ENCODE results near the gene TUBA4B.

The TUBA4B gene

GRCh38 chr2:219213026-219213415, 40.0 kb upstream of the TUBA4B start:
- ChIA-PET CTCF (interaction anchor here (0.9 to 17.2 kb wide), 11 partner anchors 15 to 141 kb away, joined by 3 to 238 read pairs (median 15); partner anchors contain the start of genes ANKZF1, ATG9A, CNPPD1 and GLB1L), POLR2A (no interaction called here)
- Histone ChIP-seq H3K4me1 (ENCODE audit: control extremely low read depth in 1 of 4, control insufficient read depth in 4 of 4, insufficient read depth in 4 of 4, low read length in 3 of 4) (peaks cover 18 to 50% (median 48%) of the 10 kb centered on the region in 4 experiments), H3K27me3 (replicated peaks in 2 of 5; ENCODE audit: control insufficient read depth in 4 of 5, insufficient read depth in 5 of 5, low read length in 4 of 5) (no peaks in the 10 kb centered on the region), H3K4me3 (ENCODE audit: control insufficient read depth in 1 of 7, extremely low read depth in 1 of 7, insufficient read depth in 4 of 7, low read depth in 2 of 7, low read length in 6 of 7) (no peak overlapping the region), H3K9me3 (ENCODE audit: control extremely low read depth in 1 of 5, control insufficient read depth in 4 of 5, insufficient read depth in 2 of 5, low read depth in 1 of 5, low read length in 4 of 5) (no peaks in the 10 kb centered on the region), H3K27ac (ENCODE audit: insufficient read depth in 1 of 2, low read depth in 1 of 2, low read length in 2 of 2, poor library complexity in 1 of 2, severe bottlenecking in 2 of 2) (no peak overlapping the region), H3K36me3 (ENCODE audit: control insufficient read depth in 4 of 4, insufficient read depth in 4 of 4, low read length in 3 of 4) (peaks cover 2 to 20% (median 12%) of the 10 kb centered on the region in 4 experiments)
- WGBS (ENCODE audit: insufficient coverage): 95% methylated on average over 8 of the region's 8 CpGs
- DNase-seq: no peak

GRCh38 chr2:219213486-219214071, 39.5 kb upstream of the TUBA4B start:
- ChIA-PET CTCF (interaction anchor here (0.9 to 17.2 kb wide), 9 partner anchors 15 to 86 kb away, joined by 3 to 238 read pairs (median 28); partner anchors contain the start of genes ANKZF1, ATG9A, CNPPD1 and GLB1L), POLR2A (no interaction called here)
- Histone ChIP-seq H3K27ac (ENCODE audit: insufficient read depth in 1 of 2, low read depth in 1 of 2, low read length in 2 of 2, poor library complexity in 1 of 2, severe bottlenecking in 2 of 2) (no peak overlapping the region), H3K4me3 (ENCODE audit: control insufficient read depth in 1 of 7, extremely low read depth in 1 of 7, insufficient read depth in 4 of 7, low read depth in 2 of 7, low read length in 6 of 7) (no peak overlapping the region), H3K36me3 (ENCODE audit: control insufficient read depth in 4 of 4, insufficient read depth in 4 of 4, low read length in 3 of 4) (peaks cover 2 to 14% (median 10%) of the 10 kb centered on the region in 4 experiments), H3K9me3 (ENCODE audit: control extremely low read depth in 1 of 5, control insufficient read depth in 4 of 5, insufficient read depth in 2 of 5, low read depth in 1 of 5, low read length in 4 of 5) (no peaks in the 10 kb centered on the region), H3K27me3 (replicated peaks in 2 of 5; ENCODE audit: control insufficient read depth in 4 of 5, insufficient read depth in 5 of 5, low read length in 4 of 5) (no peaks in the 10 kb centered on the region), H3K4me1 (ENCODE audit: control extremely low read depth in 1 of 4, control insufficient read depth in 4 of 4, insufficient read depth in 4 of 4, low read length in 3 of 4) (peaks cover 12 to 50% (median 48%) of the 10 kb centered on the region in 4 experiments)
- WGBS (ENCODE audit: insufficient coverage): 98% methylated on average over 10 of the region's 10 CpGs
- no peak for DNase-seq

DNA sequence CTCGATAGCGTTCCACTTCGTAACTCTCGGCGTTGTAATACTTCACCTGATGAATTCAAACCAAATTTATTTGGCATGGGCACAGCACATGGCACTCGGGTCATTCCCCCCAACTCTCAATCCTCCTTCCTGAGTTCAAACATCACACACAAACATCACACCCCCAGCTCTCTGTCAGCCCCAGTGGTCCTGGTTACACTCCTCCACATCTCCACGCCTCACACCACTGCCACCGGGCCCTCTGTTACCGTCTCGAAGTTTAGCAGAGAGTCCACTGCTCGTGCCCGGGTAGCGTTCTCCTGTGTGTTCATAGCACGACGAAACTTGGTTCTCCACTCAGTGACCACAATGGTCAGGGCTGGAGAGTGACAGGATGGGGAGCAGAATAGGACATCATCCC, 38.9 kb upstream of the TUBA4B start:
- Histone ChIP-seq H3K9me3 (ENCODE audit: control extremely low read depth in 1 of 5, control insufficient read depth in 4 of 5, insufficient read depth in 2 of 5, low read depth in 1 of 5, low read length in 4 of 5) (no peaks in the 10 kb centered on the region), H3K36me3 (ENCODE audit: control insufficient read depth in 4 of 4, insufficient read depth in 4 of 4, low read length in 3 of 4) (peaks cover 2 to 10% (median 10%) of the 10 kb centered on the region in 4 experiments), H3K4me1 (ENCODE audit: control extremely low read depth in 1 of 4, control insufficient read depth in 4 of 4, insufficient read depth in 4 of 4, low read length in 3 of 4) (peaks cover 8 to 50% (median 48%) of the 10 kb centered on the region in 4 experiments), H3K27ac (ENCODE audit: insufficient read depth in 1 of 2, low read depth in 1 of 2, low read length in 2 of 2, poor library complexity in 1 of 2, severe bottlenecking in 2 of 2) (no peak overlapping the region), H3K27me3 (replicated peaks in 2 of 5; ENCODE audit: control insufficient read depth in 4 of 5, insufficient read depth in 5 of 5, low read length in 4 of 5) (no peaks in the 10 kb centered on the region), H3K4me3 (ENCODE audit: control insufficient read depth in 1 of 7, extremely low read depth in 1 of 7, insufficient read depth in 4 of 7, low read depth in 2 of 7, low read length in 6 of 7) (no peak overlapping the region)
- DNase-seq: no peak
- WGBS (ENCODE audit: insufficient coverage): 97% methylated on average over 9 of the region's 15 CpGs
- CTCF ChIA-PET: interaction anchor here (1.0 to 17.2 kb wide), 8 partner anchors 10 to 81 kb away, joined by 3 to 238 read pairs (median 22); partner anchors contain the start of genes ANKZF1, ATG9A, CNPPD1 and NHEJ1
- POLR2A ChIA-PET: no interaction called here

GRCh38 chr2:219214786-219215185, 38.3 kb upstream of the TUBA4B start:
- no peak for DNase-seq
- H3K9me3 ChIP-seq (ENCODE audit: control extremely low read depth in 1 of 5, control insufficient read depth in 4 of 5, insufficient read depth in 2 of 5, low read depth in 1 of 5, low read length in 4 of 5): no peaks in the 10 kb centered on the region
- H3K36me3 ChIP-seq (ENCODE audit: control insufficient read depth in 4 of 4, insufficient read depth in 4 of 4, low read length in 3 of 4): peaks cover 2 to 11% (median 10%) of the 10 kb centered on the region in 4 experiments
- ChIA-PET POLR2A (no interaction called here), CTCF (interaction anchor here (0.6 to 17.2 kb wide), 10 partner anchors 11 to 80 kb away, joined by 3 to 238 read pairs (median 10); partner anchors contain the start of genes ANKZF1, ATG9A, CNPPD1 and NHEJ1)
- H3K27ac ChIP-seq (ENCODE audit: insufficient read depth in 1 of 2, low read depth in 1 of 2, low read length in 2 of 2, poor library complexity in 1 of 2, severe bottlenecking in 2 of 2): no peak overlapping the region
- no peak overlapping the region for H3K4me3 ChIP-seq (ENCODE audit: control insufficient read depth in 1 of 7, extremely low read depth in 1 of 7, insufficient read depth in 4 of 7, low read depth in 2 of 7, low read length in 6 of 7)
- peaks cover 5 to 50% (median 44%) of the 10 kb centered on the region in 4 experiments for H3K4me1 ChIP-seq (ENCODE audit: control extremely low read depth in 1 of 4, control insufficient read depth in 4 of 4, insufficient read depth in 4 of 4, low read length in 3 of 4)
- 97% methylated on average over 5 of the region's 6 CpGs for WGBS (ENCODE audit: insufficient coverage)
- H3K27me3 ChIP-seq (replicated peaks in 2 of 5; ENCODE audit: control insufficient read depth in 4 of 5, insufficient read depth in 5 of 5, low read length in 4 of 5): no peaks in the 10 kb centered on the region

- Histone ChIP-seq H3K4me3 (ENCODE audit: control insufficient read depth in 1 of 7, extremely low read depth in 1 of 7, insufficient read depth in 4 of 7, low read depth in 2 of 7, low read length in 6 of 7) (no peak overlapping the region), H3K4me1 (ENCODE audit: control extremely low read depth in 1 of 4, control insufficient read depth in 4 of 4, insufficient read depth in 4 of 4, low read length in 3 of 4) (peaks cover 0 to 41% (median 32%) of the 10 kb centered on the region in 4 experiments), H3K36me3 (ENCODE audit: control insufficient read depth in 4 of 4, insufficient read depth in 4 of 4, low read length in 3 of 4) (peaks cover 5 to 24% (median 18%) of the 10 kb centered on the region in 4 experiments), H3K9me3 (ENCODE audit: control extremely low read depth in 1 of 5, control insufficient read depth in 4 of 5, insufficient read depth in 2 of 5, low read depth in 1 of 5, low read length in 4 of 5) (no peaks in the 10 kb centered on the region), H3K27me3 (replicated peaks in 2 of 5; ENCODE audit: control insufficient read depth in 4 of 5, insufficient read depth in 5 of 5, low read length in 4 of 5) (no peaks in the 10 kb centered on the region), H3K27ac (ENCODE audit: insufficient read depth in 1 of 2, low read depth in 1 of 2, low read length in 2 of 2, poor library complexity in 1 of 2, severe bottlenecking in 2 of 2) (no peak overlapping the region)
- ChIA-PET POLR2A (no interaction called here), CTCF (interaction anchor here (1.1 to 17.2 kb wide), 9 partner anchors 10 to 62 kb away, joined by 3 to 238 read pairs (median 6); partner anchors contain the start of genes ANKZF1, ATG9A, CNPPD1 and NHEJ1)
- 96% methylated on average over 27 of the region's 27 CpGs for WGBS (ENCODE audit: insufficient coverage)
- DNase-seq: no peak
Measured at GRCh38 chr2:219215871-219216534, 37.0 kb upstream of the TUBA4B start.

- WGBS (ENCODE audit: insufficient coverage): 95% methylated on average over 5 of the region's 6 CpGs
- Histone ChIP-seq H3K9me3 (ENCODE audit: control extremely low read depth in 1 of 5, control insufficient read depth in 4 of 5, insufficient read depth in 2 of 5, low read depth in 1 of 5, low read length in 4 of 5) (no peaks in the 10 kb centered on the region), H3K4me1 (ENCODE audit: control extremely low read depth in 1 of 4, control insufficient read depth in 4 of 4, insufficient read depth in 4 of 4, low read length in 3 of 4) (peaks cover 0 to 37% (median 27%) of the 10 kb centered on the region in 4 experiments), H3K27ac (ENCODE audit: insufficient read depth in 1 of 2, low read depth in 1 of 2, low read length in 2 of 2, poor library complexity in 1 of 2, severe bottlenecking in 2 of 2) (no peak overlapping the region), H3K27me3 (replicated peaks in 2 of 5; ENCODE audit: control insufficient read depth in 4 of 5, insufficient read depth in 5 of 5, low read length in 4 of 5) (no peaks in the 10 kb centered on the region), H3K4me3 (ENCODE audit: control insufficient read depth in 1 of 7, extremely low read depth in 1 of 7, insufficient read depth in 4 of 7, low read depth in 2 of 7, low read length in 6 of 7) (no peak overlapping the region), H3K36me3 (ENCODE audit: control insufficient read depth in 4 of 4, insufficient read depth in 4 of 4, low read length in 3 of 4) (peaks cover 7 to 29% (median 22%) of the 10 kb centered on the region in 4 experiments)
- CTCF ChIA-PET: interaction anchor here (1.1 to 17.2 kb wide), 9 partner anchors 8 to 78 kb away, joined by 3 to 238 read pairs (median 12); partner anchors contain the start of genes ANKZF1, ATG9A, CNPPD1 and NHEJ1
- DNase-seq: no peak
- POLR2A ChIA-PET: no interaction called here
Measured at GRCh38 chr2:219216535-219216915, 36.5 kb upstream of the TUBA4B start.
